Right atrium auricular region (tissue), 2 donors: ENCODE measurements around the gene FAM171A1. TPM values are rescaled to one million over a fixed set of nuclear protein-coding genes. Genes with fewer than 3 reads are reported as not detected.
A peak's percentile ranks its signal among the peaks of the same experiment; 100 is the strongest.

Experiments
- DNase-seq: peaks from one replicate; pipeline ENCODE4 v3.0.0-alpha.2; 2019; ENCODE audit warnings: low spot score
- H3K27ac ChIP-seq, 2 donors: fragments of 200-600 bp; sonication (generic); 1 replicate in 1 of 2; 2 replicates in 1 of 2; pipeline ENCODE4 v1.5.1; 2016 to 2019
- H3K27me3 ChIP-seq, 2 donors: fragments of 200-600 bp; sonication (generic); one replicate each; pipeline versions ENCODE4 v1.5.1 to v1.6.0; 2017 to 2019
- H3K36me3 ChIP-seq: fragments of 200-600 bp; sonication (generic); one replicate; pipeline ENCODE4 v1.5.1; 2016
- H3K4me1 ChIP-seq, 2 donors: fragments of 200-600 bp; sonication (generic); one replicate each; pipeline versions ENCODE4 v1.5.1 to v1.6.0; 2017 to 2019
- H3K4me3 ChIP-seq, 2 donors: fragments of 200-600 bp; sonication (generic); 1 replicate in 1 of 2; 2 replicates in 1 of 2; pipeline ENCODE4 v1.5.1; 2017 to 2019; ENCODE audit warnings: mild to moderate bottlenecking in 1 of 2, moderate library complexity in 1 of 2
- H3K9me3 ChIP-seq, 2 donors: fragments of 200-600 bp; sonication (generic); one replicate each; pipeline ENCODE4 v1.5.1; 2019
- CTCF ChIP-seq, 2 donors: fragments of 200-600 bp; sonication (generic); IDR thresholded peaks; one replicate each; pipeline ENCODE4 v1.5.1; 2019; ENCODE audit warnings: antibody characterized with exemption in 2 of 2
- total RNA-seq, 2 donors: library from RNA; depleted of rRNA; stranded (reverse); fragments of >200 nt; gene quantifications; one replicate each; pipeline ENCODE4 v1.1.0, GENCODE V29; 2016

Gene FAM171A1
- total RNA-seq, 2 donors from 2014 or later, result 7.8 to 13.7 TPM

DNA sequence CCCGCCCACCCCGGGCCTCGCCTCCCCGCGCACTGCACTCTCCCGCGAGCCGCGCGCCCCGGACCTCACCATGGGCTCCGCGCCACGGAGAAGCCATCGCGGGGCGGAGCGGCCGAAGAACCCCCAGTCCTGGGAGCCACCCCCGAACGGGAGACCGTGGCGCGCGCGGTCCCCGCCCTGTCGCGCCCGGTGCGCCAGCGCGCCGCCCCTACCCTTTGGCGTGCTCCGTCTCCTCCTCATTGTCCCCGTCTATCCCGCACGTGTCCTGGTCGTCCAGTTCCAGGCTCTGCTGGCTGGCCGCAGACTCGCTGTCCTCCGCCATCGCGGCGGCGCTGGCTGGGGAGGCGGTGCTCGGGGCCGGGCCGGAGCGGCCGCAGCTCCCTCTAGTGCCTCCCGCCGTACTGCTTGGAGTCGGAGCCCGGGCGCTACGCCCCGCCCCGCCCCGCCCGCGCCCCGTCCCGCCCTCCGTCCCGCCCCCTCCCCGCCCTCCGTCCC, 202.8 kb downstream of the FAM171A1 start, which contains the start of gene NMT2:
Gene NMT2, minus strand, starts transcription at position 403 of the 495 bp plus-strand sequence. Its CDS starts 81 bp downstream, at position 322.
- peak in 1 of 2 donors; percentile 41 for TF ChIP-seq CTCF (IDR thresholded peaks at IDR 0.05)
- peak; percentile 78 for DNase-seq
- H3K27ac ChIP-seq, result peak within 1 kb of the TSS; percentile 92 to 93
- peak within 1 kb of the TSS; percentile 87 to 99 for H3K4me3 ChIP-seq
- peaks cover 0 to 40% of the 10 kb centered on the region in 2 donors for H3K4me1 ChIP-seq
- no peaks in the 10 kb centered on the region for H3K9me3 ChIP-seq
- no peaks in the 10 kb centered on the region for H3K27me3 ChIP-seq
- H3K36me3 ChIP-seq, result no peaks in the 10 kb centered on the region

- Histone ChIP-seq H3K9me3 (no peaks in the 10 kb centered on the region), H3K4me1 (peaks cover 0 to 40% of the 10 kb centered on the region in 2 donors), H3K27me3 (no peaks in the 10 kb centered on the region), H3K36me3 (no peaks in the 10 kb centered on the region), H3K27ac (peak overlapping the region; percentile 92 to 93), H3K4me3 (peak overlapping the region; percentile 87 to 99)
- TF ChIP-seq CTCF (IDR thresholded peaks at IDR 0.05), result peak; percentile 20 to 61
- peak; percentile 63 for DNase-seq
Observed at GRCh38 chr10:15167411-15168290, 203.4 kb downstream of the FAM171A1 start.

DNA sequence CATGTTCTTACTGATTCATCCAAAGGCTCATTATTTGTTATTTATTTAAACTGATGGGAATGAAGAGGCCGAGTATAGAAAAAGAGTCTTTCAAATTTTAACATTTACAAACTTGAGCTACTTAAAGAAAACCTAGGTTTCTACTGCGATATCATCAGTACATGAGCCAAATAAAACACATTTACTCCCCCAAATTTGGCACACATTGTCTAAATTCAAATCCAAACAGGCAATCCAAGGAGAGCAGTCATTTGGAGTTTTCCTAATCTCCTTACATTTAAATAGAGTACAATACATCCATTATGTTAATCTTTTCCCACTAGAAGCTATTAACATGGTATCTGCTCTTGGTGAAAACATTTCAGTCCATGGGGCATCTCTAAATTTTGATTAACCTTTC, 204.8 kb downstream of the FAM171A1 start:
- peaks cover 0 to 40% of the 10 kb centered on the region in 2 donors for H3K4me1 ChIP-seq
- H3K4me3 ChIP-seq, result no peak overlapping the region
- no peaks in the 10 kb centered on the region for H3K27me3 ChIP-seq
- no peak overlapping the region for H3K27ac ChIP-seq
- TF ChIP-seq CTCF (IDR thresholded peaks at IDR 0.05), result no peak
- no peaks in the 10 kb centered on the region for H3K9me3 ChIP-seq
- H3K36me3 ChIP-seq, result no peaks in the 10 kb centered on the region
- no peak for DNase-seq

GRCh38 chr10:15163253-15163828, 207.7 kb downstream of the FAM171A1 start:
- peaks cover 0 to 25% of the 10 kb centered on the region in 2 donors for H3K4me1 ChIP-seq
- no peak overlapping the region for H3K4me3 ChIP-seq
- no peaks in the 10 kb centered on the region for H3K27me3 ChIP-seq
- no peak for TF ChIP-seq CTCF (IDR thresholded peaks at IDR 0.05)
- no peak for DNase-seq
- H3K36me3 ChIP-seq, result no peaks in the 10 kb centered on the region
- no peak overlapping the region for H3K27ac ChIP-seq
- no peaks in the 10 kb centered on the region for H3K9me3 ChIP-seq

Other genes with a start within 250 kb of the FAM171A1 start
- gene NMT2, start 202.6 kb downstream of the FAM171A1 start, total RNA-seq, result 10 to 100 TPM in 1 of 2 donors, 1 to 10 TPM in 1; 9.7 to 10.5 TPM